HG03460 (cell line): ENCODE results near the gene CD164.

ENCODE experiments used
- ATAC-seq: cut with Tn5 transposase; IDR thresholded peaks from one replicate; pipeline ENCODE4 v1.9.1; 2021; ENCODE audit not compliant: unreplicated experiment

CD164 gene

DNA sequence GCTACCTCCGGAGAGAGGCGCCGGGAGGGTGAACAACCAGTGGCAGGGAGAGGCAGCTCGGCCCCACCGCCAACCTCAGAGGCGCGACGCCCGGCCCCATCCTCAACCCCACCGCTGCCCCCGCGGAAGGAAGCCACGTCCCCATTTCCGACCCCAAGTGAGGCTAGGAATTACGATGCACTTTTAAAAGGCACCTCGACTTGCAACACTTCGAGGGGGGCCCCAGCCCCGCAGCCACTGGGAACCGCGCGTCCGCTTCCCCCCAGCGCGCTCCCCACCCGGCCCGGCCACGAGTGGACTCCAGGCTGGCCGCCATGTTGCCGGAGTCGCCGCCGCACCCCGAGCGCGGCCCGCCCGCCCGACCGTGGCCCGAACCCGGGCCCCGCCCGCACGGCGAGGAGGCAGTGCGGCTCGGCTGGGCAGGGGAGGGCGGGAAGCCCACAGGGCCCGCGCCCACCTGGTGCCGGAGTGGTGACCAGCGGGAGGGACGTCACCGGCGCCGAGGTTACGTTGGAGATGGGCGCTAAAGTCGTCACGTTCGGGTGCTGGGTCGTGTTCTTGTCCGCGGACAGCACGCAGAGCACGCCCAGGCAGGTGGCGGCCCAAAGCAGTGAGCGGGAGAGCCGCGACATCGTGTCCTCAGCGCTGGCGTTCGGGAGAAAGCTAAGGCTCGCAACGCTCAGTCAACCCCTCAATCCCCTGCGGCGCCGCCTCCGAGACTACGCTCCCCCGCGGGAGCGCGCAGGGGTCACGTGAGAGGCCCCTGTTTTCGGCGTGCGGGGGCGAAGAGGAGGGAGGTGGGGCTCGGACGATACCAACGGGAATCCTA is at the start of gene CD164:
Gene CD164, minus strand, starts transcription at position 721 of the 829 bp plus-strand sequence. Its CDS starts 89 bp downstream, at position 632.
- ATAC-seq, result peak; percentile 49

DNA sequence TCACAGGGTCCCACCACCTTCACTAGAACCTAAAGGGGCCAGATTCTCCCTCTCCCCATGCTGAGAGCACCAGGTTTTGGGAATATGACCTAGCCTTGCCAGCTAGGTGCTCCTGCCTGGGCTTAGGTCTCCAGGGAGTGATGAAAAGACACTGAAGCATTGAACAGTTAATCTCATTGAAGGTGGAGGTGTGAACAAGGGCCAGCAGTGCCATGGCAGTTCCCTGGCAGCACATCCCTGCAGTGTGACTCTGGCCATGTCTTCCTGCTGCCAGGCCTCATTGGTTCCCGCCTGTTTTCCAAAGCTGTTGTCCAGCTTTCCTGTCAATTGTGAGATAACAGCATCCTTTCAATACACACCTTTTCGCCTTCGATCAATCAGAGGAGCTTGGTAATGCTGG is 47.2 kb upstream of the CD164 start:
- ATAC-seq, result no peak

DNA sequence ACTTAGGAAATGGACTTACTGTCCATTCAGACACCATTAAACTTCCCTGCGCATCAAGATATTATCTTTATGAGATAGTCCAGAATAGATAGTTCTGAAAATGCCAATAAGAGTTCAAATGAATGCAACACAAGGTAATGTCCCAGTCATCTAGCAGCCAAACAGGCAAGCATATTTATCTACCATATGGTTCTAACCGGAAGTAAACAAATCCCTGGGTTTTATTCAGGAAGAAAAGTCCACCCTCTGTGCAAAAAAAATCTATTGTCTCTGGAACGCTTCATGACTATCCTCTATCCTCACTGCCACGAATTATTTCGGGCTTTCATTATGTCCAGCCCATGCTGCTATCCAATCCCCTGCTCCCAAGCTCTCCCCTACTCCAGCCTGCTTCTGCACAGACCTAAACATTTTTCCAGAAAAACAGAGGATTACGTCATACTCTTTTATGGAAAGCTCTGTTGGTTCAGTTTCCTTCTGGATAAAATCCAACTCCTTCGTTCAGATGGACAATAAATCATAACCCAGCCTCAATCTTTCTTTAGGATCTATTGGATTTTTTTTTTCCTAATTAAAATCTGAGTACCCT is 46.7 kb upstream of the CD164 start:
- no peak for ATAC-seq

DNA sequence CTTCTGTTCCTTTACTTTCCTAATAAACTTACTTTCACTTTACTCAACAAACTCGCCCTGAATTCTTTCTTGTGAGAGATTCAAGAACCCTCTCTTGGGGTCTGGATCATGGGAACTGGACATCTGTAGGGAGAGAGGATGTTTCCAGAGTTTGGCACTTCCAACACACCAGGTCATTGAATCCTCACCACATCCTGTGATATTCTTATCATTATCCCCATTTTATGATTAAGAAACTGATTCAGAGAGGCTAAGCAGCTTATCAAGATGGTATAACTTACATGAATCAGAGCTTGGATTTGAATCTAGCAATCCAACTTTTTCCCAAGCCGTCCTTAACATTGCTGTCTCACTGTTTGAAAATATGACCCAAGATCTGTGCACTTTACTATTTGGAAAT is 42.7 kb upstream of the CD164 start:
- no peak for ATAC-seq

DNA sequence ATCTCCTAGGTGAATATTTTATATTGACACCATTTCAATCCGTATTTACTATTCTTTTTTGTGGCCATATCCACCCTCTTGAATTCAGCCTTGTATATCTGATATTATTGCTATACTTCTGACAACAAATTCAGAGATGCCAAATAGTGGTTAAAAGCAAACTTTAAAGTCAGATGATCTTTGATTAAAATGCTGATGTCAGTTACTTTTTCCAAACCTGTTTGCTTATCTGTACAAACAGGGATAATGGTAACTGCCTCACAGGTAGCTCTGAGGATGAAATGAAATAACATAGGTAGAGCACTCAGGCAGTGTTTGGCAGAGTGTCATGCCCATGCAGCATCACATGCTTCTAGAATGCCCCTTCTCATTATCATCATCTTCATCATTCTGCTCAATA is 38.9 kb upstream of the CD164 start:
- no peak for ATAC-seq

DNA sequence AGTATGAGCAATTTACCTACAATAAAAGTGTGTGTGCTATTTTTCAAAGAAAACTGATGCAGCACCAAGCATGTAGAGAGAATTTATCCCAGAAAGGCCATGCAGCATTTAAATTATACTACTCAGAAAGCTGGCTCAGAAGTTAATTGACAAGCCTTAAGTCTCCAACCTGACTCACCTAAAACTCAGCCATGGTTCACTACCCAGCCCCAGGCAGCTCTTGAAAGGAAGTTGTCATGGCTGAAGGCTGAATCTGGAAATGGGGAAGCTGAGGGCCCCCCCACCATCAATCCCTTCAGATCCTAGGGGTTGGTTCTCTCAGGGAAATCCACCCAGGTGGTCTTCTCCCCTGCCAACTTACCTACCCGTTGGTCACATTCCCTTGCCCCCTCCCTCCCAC is 38.5 kb upstream of the CD164 start:
- ATAC-seq, result no peak

DNA sequence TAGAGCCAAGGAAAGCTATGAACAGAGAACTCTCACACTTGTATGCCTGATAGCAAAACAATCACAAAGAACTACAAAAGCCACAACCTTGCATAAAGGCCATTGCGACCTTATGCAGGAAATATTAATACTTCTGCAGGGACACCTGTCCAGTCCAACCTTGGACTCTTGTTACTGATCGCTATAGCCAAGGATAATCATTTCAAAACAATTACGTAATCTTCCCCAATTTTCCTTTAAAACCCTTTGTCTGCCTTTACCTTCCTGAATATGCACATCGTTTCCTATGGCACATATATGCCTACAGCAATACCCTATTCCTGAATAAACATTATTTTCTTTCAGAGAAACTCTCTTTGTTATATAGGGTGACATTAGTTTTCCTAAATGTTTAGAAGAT is 35.4 kb upstream of the CD164 start:
- ATAC-seq, result no peak

DNA sequence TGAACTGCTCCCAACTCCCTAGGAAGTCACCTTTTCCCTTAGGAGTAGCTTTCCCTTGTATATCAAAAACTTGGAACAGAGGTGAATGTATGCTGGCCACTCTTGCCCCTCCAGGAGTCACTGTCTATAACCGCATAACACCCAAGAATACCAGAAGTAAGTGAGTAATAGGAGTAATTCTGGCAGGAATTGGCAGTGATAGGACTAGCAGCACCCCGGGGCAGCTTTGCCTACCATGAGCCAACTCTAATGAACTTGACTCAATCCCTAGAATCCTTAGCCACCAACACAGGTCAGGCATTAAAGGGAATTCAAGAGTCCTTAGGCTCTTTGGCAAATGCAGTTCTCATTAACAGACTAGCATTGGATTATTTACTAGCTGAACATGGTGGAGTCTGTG is 28.8 kb upstream of the CD164 start:
- no peak for ATAC-seq

DNA sequence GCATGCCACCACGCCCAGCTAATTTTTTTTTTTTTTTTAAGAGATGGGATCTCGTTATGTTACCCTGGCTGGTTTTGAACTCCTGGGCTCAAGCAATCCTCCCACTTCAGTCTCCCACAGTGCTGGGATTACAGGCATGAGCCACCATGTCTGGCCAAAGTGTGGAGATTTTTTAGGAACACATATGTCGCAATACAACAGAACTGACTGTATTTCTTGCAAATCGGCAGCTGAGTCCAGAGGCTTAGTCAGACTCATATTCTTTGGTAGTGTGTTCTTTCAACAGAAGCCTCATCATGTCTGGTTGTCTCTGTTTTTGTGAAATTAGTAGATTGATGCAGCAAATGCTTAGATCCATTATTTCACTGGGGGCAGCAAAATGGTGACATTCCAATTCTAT is 23.9 kb upstream of the CD164 start:
- ATAC-seq, result no peak

DNA sequence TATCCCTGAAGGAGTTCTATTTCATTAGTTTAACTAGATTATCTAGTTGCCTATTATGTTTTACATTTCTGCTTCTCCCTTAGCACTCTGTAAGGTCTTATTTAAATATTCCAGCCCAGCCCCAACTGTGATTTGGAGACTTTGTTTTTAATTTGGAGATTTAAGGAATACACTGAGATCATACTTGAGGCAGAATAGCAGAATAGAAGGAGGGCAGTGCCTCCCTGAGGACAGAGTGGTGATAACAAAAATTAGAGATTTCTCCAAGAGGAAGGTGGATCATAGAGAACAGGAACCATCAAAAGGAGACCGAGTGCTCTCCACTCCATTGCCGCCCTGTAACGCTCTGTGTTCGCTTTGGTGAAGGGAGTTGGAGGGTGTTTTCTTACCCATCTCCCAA is 14.8 kb upstream of the CD164 start:
- ATAC-seq, result no peak

DNA sequence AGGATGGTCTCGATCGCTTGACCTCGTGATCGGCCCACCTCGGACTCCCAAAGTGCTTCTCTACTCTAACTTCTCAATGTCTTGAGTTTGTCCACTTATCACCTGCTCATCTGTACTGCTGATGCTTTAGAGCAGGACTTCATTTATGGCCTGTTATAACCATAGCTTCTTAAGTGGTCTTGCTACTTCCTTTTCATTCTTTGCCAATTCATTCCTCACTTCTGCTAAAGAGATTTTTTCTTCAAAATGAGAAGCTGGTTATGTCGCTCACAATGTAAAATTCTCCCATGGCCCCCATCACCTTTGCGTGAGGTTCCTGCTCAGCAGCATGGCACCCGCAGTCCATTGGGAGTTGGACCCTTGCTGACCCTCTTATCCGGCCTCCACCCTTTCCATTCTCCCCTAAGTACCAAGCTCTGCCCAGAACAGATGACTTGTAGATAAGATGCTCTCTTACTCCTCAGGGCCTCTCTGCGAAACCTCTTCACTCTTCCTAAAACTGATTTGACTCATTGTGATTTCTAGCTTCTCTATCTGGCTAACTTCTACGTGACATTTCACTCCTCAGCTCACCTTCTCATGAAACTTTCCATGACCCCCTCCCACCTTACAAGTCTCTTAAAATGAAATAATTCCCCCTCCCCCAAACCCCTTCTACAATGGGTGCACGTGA is 13.9 kb upstream of the CD164 start:
- no peak for ATAC-seq

DNA sequence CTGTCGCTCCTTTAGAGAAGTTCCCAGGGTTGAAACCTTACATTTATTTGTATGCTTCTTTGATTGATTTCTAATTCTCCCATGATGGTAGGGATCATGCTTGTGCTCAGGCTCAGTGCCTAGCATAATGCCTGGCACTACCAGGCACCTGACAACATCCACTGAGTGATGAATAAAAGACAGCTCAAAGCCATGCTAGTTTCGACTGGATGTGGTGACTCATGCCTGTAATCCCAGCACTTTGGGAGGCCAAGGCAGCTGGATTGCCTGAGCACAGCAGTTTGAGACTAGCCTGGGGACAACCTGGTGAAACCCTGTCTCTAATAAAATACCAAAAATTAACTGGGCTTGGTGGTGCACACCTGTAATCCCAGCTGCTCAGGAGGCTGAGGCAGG is 11.6 kb upstream of the CD164 start:
- no peak for ATAC-seq

DNA sequence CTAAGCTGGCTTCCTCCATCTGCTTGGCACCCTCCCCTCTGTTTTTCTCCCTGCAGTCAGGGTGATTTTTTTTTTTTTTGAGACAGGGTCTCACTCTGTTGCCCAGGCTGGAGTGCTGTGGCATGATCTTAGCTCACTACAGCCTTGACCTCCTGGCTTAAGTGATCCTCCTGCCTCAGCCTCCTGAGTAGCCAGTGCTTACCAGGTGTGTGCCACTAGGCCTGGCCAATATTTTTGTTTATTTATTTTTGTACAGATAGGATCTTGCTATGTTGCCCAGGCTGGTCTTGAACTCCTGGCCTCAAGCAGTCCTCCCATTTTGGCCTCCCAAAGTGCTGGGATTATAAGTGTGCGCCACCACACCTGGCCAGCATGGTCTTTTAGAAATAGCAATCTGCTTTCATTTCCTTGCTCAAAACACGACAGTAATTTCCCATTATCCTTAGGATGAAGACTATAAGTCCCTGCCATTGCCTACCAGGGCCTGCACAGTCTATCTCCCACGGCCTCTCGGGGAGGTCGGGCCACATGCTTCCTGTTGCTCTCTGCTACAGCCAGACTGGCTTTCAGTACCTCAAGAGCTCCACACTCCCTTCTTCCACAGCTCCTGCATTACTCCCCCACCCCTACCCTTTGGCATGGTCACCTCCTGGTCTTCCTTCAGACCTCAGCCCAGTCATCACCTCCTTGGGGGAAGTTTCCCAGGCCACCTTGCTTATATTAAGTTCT is 11.1 kb upstream of the CD164 start:
- ATAC-seq, result no peak

DNA sequence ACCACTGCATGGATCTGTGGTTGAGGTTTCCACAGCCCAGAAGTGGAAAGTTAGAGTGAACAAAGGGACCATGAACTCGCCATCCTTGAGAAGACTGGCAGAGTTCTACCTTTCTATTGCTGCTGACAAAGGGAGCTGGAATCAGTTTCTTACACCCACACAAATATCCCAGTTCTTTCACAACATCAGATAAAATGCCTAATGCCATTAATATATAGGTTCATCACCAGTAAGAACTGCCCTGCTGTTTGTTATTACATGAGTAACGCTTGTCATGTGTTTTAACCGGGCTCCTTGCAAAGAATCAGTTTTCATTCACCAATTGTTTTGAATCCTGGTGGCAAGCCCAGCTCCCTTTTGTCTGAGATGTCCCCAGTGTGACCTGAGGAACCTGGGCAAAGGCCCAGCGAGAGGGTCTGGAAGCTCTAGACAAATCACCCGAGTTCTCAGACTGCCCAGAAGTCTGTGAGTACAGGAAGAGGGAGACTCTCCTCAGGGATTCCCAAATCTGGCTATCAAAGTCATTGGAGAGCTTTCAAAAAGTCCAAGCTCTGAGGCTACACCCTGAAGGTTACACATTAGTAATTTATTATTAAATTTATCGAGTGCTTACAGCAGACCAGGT is 7.5 kb upstream of the CD164 start:
- ATAC-seq, result no peak

DNA sequence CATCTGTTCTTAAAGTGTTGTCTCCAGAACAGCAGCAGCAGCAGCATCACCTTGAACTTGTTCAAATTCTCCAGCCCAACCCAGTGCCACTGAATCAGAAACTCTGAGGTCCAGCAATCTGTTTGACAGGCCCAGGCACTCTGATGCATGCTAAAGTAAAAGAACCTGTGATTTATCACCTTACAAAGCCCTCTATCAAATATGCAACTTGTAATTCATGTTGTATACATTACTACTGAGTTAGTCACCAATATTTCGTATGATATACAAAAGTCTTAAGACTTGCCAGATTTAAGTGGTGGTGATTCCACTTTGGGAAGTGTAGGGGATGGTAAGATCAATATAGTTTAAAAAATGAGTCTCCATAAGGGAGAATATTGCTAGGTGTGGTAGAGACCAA is 6.0 kb upstream of the CD164 start:
- no peak for ATAC-seq

DNA sequence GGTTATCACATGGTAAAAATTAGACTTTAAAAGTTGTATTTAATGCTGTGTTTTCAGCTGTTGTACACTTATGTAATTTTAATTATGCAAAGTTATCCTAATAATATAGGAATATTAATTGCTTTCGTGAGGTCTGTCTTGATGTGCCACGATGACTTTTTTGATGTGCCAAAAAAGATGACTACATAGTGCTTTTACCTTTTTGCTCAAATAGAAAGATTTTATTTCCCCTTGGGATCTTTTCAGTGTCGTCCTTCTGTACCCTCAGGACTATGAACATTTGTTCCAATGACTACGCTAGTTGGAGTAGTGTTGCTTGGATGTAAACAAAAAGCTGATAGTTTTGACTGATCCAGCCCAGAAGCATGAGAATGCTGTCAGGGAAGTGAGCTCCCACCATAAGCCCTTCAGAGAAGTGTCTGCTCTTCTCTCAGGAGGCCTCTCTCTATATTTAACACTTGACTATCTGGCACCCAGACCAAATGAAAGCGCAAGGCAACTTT is 1.2 kb upstream of the CD164 start:
- no peak for ATAC-seq

DNA sequence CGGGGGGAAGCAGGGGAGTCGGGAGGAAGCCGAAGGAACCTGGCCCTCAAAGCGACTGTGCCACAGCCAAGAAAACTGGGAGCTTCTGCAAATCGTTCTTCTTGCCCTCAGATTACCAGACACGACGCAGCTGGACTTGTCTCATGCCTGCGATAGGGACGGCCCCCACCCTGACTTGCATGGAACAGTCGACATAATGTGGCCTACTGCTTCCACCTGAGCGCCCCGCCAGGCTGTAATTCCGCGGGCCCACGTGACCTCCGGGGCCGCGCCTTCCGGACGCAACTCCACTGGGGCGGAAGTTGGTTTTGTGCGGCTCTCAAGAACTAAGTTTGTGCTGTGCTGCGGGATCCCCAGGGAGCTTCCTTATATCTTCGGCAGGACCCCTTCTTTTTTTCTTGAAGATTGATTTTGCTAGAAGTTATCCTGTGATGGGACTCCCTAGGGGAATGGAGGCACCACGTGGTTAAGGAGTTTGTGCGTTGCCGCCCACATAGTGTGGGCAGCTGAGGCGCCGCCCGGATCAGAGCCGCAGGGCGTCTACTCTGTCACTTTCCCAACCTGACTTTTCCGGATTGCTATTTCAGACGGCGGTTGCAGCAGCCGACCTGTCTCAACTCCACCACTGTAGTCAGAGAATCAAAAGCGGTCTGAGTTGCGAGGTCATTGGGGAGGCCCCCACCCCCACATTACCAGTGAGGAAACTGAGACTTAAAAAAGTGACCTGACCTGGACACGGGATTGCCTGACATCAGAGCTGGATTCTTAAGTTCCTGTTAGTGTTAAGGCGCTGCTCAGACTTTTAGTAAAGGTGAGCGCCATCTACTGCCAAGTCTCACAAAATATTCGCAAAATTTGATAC is 540 bp upstream of the CD164 start:
- peak; percentile 59 for ATAC-seq

DNA sequence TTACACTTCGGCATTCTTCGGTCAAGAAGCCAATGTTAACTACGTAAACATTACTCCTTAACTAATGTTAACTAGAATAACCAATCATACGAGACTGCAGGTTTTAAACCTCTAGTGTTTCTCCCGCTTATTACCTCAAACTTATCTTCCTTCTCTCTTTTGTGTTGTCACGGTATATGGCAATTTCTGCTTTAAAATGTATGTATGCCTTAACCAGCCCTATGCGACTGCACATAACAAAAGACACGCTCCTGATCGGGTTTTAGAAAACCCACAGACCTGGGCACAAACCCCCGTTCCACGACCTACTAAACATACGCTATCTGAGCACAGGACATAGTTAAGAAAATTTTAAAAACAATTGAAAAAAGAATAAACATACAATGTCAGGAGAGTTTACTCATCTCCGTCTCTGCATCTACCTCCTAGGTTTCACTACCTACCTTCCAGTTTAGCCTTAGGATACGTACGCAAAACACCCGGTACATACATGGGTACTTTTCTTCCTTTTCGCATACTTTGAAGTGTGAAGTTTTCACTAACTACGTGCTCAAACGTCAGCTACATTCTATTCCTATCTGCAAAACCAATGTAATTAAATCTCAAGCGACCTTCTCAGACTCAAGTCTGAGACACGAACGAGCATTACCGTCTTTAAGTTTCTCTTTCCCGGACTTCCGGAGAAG is 1.1 kb downstream of the CD164 start:
- ATAC-seq, result no peak

DNA sequence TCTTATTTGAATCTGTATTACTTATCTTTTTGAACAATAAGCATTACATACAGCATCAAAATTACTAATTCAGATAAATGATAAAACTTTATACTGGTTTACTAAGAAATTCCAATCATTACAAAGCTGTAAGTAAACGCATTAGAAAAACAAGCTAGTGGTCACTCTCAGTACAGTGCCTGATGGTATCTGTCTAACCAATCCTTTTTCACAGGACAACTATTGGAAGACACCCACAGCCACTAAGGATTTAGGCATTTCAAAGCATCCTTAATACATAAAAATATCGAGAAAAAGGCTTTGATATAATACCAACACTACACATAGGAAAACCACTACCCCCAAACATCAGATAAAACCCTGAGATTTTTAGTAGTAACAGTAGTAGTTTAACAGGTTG is 2.6 kb downstream of the CD164 start:
- ATAC-seq, result no peak
